K562 (cell line): ENCODE measurements around the gene DOK4. TPM values are rescaled to one million over a fixed set of nuclear protein-coding genes. Genes with fewer than 3 reads are reported as not detected.
A peak's percentile ranks its signal among the peaks of the same experiment; 100 is the strongest.

Experiments used
- ATAC-seq: fragments of 200-7000 bp; cut with Tn5 transposase; 3 replicates; pipeline ENCODE4 v1.9.1; 2020; ENCODE audit warnings: moderate library complexity
- BruUV-seq: library from RNA; stranded (reverse); fragments of 400-500 nt; replicated peaks from 2 replicates; lab custom pipeline; 2021; lab: Mats Ljungman, UMichigan
- CTCF ChIA-PET: fragments of 300-600 bp; formaldehyde crosslinking; extraction: SDS; loops from one replicate; lab custom pipeline; 2021; ENCODE audit warnings: low intra/inter-chr PET ratio; lab: Yijun Ruan, JAX
- POLR2A ChIA-PET: fragments of 300-600, 350-650 bp; sonication (Branson Sonifier 250); formaldehyde crosslinking; extraction: SDS; loops from one replicate; lab custom pipeline; 2021; ENCODE audit warnings: antibody characterized with exemption, inconsistent platforms; lab: Yijun Ruan, JAX
- DNase-seq, 4 experiments: peaks; one replicate each; pipeline versions ENCODE4 v3.0.0 to v3.0.0-alpha.2; 2011 to 2018; ENCODE audit warnings: low spot score in 3 of 4, mixed read lengths in 3 of 4; ENCODE audit errors: extremely low read depth in 1 of 4
- FAIRE-seq: peaks from 2 replicates; lab custom pipeline; 2011; peaks lifted over from hg19 to GRCh38; lab: Jason Lieb, UNC
- H2AFZ ChIP-seq: 2 replicates; pipeline ENCODE4 v1.6.0; 2011; ENCODE audit warnings: low read depth, low read length, control low read depth, inconsistent platforms
- H3K27ac ChIP-seq: fragments of 200-600 bp; 3 replicates; pipeline ENCODE4 v1.8.0; 2011; ENCODE audit warnings: low read depth, mild to moderate bottlenecking, control low read depth, inconsistent platforms, low read length, moderate library complexity, mixed read lengths; ENCODE audit errors: extremely low read depth
- H3K27me3 ChIP-seq, 2 experiments: fragments of 300-600 bp in 1 of 2; 2 replicates in 1 of 2; 3 replicates in 1 of 2; pipeline versions ENCODE4 v1.6.0 to v1.8.0; 2011; ENCODE audit warnings: inconsistent platforms in 2 of 2, low read length in 2 of 2, mild to moderate bottlenecking in 1 of 2, mixed read lengths in 1 of 2, moderate library complexity in 1 of 2; ENCODE audit not compliant: control insufficient read depth in 2 of 2, insufficient read depth in 2 of 2
- H3K36me3 ChIP-seq: fragments of 300-600 bp; 3 replicates; pipeline ENCODE4 v1.8.0; 2011; ENCODE audit warnings: mild to moderate bottlenecking, low read length, inconsistent platforms; ENCODE audit not compliant: control insufficient read depth, insufficient read depth
- H3K4me1 ChIP-seq, 2 experiments: fragments of 200-600 bp in 1 of 2; replicated peaks in 1 of 2; 2 replicates in 1 of 2; 3 replicates in 1 of 2; pipeline versions ENCODE4 v1.5.1 to v1.8.0; 2011; ENCODE audit warnings: inconsistent platforms in 2 of 2, low read length in 2 of 2, mild to moderate bottlenecking in 1 of 2, mixed read lengths in 1 of 2, moderate library complexity in 1 of 2; ENCODE audit not compliant: control insufficient read depth in 2 of 2, insufficient read depth in 2 of 2
- H3K4me2 ChIP-seq: 2 replicates; pipeline ENCODE4 v1.6.1; 2011; ENCODE audit warnings: low read length, control low read depth, inconsistent platforms, mixed read lengths; ENCODE audit not compliant: insufficient read depth
- H3K4me3 ChIP-seq: fragments of 200-600 bp; sonication (generic), shearing (Covaris generic); 2 replicates; pipeline ENCODE4 v1.5.1; 2016; ENCODE audit warnings: control low read depth, inconsistent platforms
- H3K79me2 ChIP-seq: fragments of 200-600 bp; 3 replicates; pipeline ENCODE4 v1.8.0; 2011; ENCODE audit warnings: low read length, inconsistent platforms; ENCODE audit not compliant: control insufficient read depth, insufficient read depth
- H3K9ac ChIP-seq, 2 experiments: 2 replicates each; pipeline versions ENCODE4 v1.6.0 to v1.6.1; 2011; ENCODE audit warnings: low read depth in 2 of 2, low read length in 2 of 2, control low read depth in 1 of 2, inconsistent platforms in 1 of 2, mild to moderate bottlenecking in 1 of 2, mixed read lengths in 1 of 2; ENCODE audit not compliant: insufficient read depth in 1 of 2
- H3K9me1 ChIP-seq: one replicate; pipeline ENCODE4 v1.6.0; 2011; ENCODE audit warnings: inconsistent platforms, mild to moderate bottlenecking, low read length, moderate library complexity; ENCODE audit not compliant: control insufficient read depth, insufficient read depth
- H3K9me3 ChIP-seq: replicated peaks from 2 replicates; pipeline ENCODE4 v1.5.1; 2011; ENCODE audit warnings: low read depth, low read length, inconsistent platforms; ENCODE audit not compliant: control insufficient read depth, insufficient read depth
- H4K20me1 ChIP-seq: replicated peaks from 2 replicates; pipeline ENCODE4 v1.6.1; 2011; ENCODE audit warnings: low read length, inconsistent platforms, mixed read lengths; ENCODE audit not compliant: control insufficient read depth, insufficient read depth
- SMAD3 ChIP-seq: fragments of 450-650 bp; formaldehyde crosslinking; conservative IDR thresholded peaks from 2 replicates; pipeline ENCODE4 v1.4.0; 2020; ENCODE audit warnings: mild to moderate bottlenecking
- WGBS: fragments of 100-300 bp; shearing (Covaris generic); methylation state at CpG from one replicate; pipeline ENCODE4 v1.1.6; 2016; ENCODE audit warnings: low coverage, mixed read lengths; ENCODE audit not compliant: insufficient coverage; ENCODE audit errors: missing lambda C conversion rate; 5-methylcytosine and 5-hydroxymethylcytosine counted together
- in situ Hi-C: fragments of 300-500 bp; cut with MboI; formaldehyde crosslinking; loops from 4 replicates; pipeline ENCODE4 v1.15.0; 2018; ENCODE audit warnings: inconsistent platforms, mixed read lengths
- intact Hi-C: fragments of 100-400 bp; cut with micrococcal nuclease; formaldehyde crosslinking; loops from 2 replicates; pipeline ENCODE4 v1.14.2; 2022
- polyA plus RNA-seq, 8 experiments: library from polyadenylated mRNA; depleted of rRNA in 4 of 8; stranded (reverse) in 5 of 8; unstranded in 3 of 8; fragments of >200 nt; fragmentation: Nextera tagmentation in 2 of 8; fragmentation: Illumina TruSeq in 1 of 8; extraction: Ambion mirVana in 2 of 8; extraction: Trizol in 1 of 8; gene quantifications; 2 replicates each; pipeline versions ENCODE4 v1.2.1 to v1.2.3, GENCODE V29; 2011 to 2014; ENCODE audit warnings: inconsistent platforms in 1 of 8, missing spikeins in 1 of 8
- total RNA-seq, 7 experiments: library from RNA; depleted of rRNA in 6 of 7; stranded (reverse); fragments of >200 nt in 6 of 7; fragmentation: Illumina TruSeq in 2 of 7; extraction: Trizol in 2 of 7; gene quantifications; 2 replicates each; pipeline versions ENCODE4 v1.2.1 to v1.2.3, GENCODE V29; 2011 to 2021; ENCODE audit warnings: low replicate concordance in 1 of 7
- TF ChIP-seq, protein P1 (sequence below), 2 experiments: fragments of 450-650 bp in 1 of 2; sonication (generic) in 1 of 2; formaldehyde crosslinking in 1 of 2; IDR thresholded peaks; 2 replicates each; pipeline versions ENCODE4 v1.7.1 to v1.9.0; 2016 to 2022; ENCODE audit warnings: inconsistent platforms in 1 of 2, mild to moderate bottlenecking in 1 of 2, missing genetic modification reagents in 1 of 2

DOK4 gene
- total and polyA plus RNA-seq, 9 of the 15 experiments (the other 6 are each of a cell fraction or from before 2014, with no cell fraction given), result 0.10 to 14.4 (median 8.3) TPM

GRCh38 chr16:57486858-57487834 is 853 bp upstream of the DOK4 start:
- BruUV-seq, result no TSS peak
- FAIRE-seq (no peak), ATAC-seq (peak; percentile 4; the same call in 2 of the 3 replicates), DNase-seq (no peak)
- Histone ChIP-seq H3K27me3 (no peaks in the 10 kb centered on the region), H3K9me1 (no peaks in the 10 kb centered on the region), H4K20me1 (no peaks in the 10 kb centered on the region), H3K9ac (peak overlapping the region in 1 of 2 experiments; percentile 70; a peak in 1 of 4 replicates), H3K36me3 (no peaks in the 10 kb centered on the region), H2AFZ (peak overlapping the region; percentile 86), H3K4me2 (peak overlapping the region; percentile 59), H3K4me1 (peaks cover 6 to 35% of the 10 kb centered on the region in 2 experiments; a peak in 3 of 5 replicates), H3K9me3 (no peaks in the 10 kb centered on the region)
- ChIA-PET POLR2A (interaction anchor here (0.6 to 1.3 kb wide), 5 partner anchors 14 to 104 kb away, joined by 3 to 4 read pairs (median 3); no protein-coding TSS in a partner anchor), CTCF (no interaction called here)
- intact Hi-C loops (no loop called here), in situ Hi-C loops (no loop called here)
- WGBS, result 57% methylated on average over 7 of the region's 8 CpGs
- no peak for TF ChIP-seq SMAD3 (CRISPR knock-in tag)
- TF ChIP-seq, protein P1, sequence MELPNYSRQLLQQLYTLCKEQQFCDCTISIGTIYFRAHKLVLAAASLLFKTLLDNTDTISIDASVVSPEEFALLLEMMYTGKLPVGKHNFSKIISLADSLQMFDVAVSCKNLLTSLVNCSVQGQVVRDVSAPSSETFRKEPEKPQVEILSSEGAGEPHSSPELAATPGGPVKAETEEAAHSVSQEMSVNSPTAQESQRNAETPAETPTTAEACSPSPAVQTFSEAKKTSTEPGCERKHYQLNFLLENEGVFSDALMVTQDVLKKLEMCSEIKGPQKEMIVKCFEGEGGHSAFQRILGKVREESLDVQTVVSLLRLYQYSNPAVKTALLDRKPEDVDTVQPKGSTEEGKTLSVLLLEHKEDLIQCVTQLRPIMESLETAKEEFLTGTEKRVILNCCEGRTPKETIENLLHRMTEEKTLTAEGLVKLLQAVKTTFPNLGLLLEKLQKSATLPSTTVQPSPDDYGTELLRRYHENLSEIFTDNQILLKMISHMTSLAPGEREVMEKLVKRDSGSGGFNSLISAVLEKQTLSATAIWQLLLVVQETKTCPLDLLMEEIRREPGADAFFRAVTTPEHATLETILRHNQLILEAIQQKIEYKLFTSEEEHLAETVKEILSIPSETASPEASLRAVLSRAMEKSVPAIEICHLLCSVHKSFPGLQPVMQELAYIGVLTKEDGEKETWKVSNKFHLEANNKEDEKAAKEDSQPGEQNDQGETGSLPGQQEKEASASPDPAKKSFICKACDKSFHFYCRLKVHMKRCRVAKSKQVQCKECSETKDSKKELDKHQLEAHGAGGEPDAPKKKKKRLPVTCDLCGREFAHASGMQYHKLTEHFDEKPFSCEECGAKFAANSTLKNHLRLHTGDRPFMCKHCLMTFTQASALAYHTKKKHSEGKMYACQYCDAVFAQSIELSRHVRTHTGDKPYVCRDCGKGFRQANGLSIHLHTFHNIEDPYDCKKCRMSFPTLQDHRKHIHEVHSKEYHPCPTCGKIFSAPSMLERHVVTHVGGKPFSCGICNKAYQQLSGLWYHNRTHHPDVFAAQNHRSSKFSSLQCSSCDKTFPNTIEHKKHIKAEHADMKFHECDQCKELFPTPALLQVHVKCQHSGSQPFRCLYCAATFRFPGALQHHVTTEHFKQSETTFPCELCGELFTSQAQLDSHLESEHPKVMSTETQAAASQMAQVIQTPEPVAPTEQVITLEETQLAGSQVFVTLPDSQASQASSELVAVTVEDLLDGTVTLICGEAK (IDR thresholded peaks at IDR 0.05), result no peak
- TF ChIP-seq, protein P1 (CRISPR knock-in tag; IDR thresholded peaks at IDR 0.05), result no peak
- TF ChIP-seq, all 486 proteins: peak for 0
- H3K27ac ChIP-seq, result no peak overlapping the region
- no peak overlapping the region for H3K4me3 ChIP-seq
- H3K79me2 ChIP-seq, result no peaks in the 10 kb centered on the region
